ENCODE data around the gene ASTN1.

ASTN1 gene

GRCh38 chr1:177165069-177165439 lies 542 bp upstream of the ASTN1 start:
- peak in 2 of 56 donors; percentile 15 to 57 for DNase-seq

DNA sequence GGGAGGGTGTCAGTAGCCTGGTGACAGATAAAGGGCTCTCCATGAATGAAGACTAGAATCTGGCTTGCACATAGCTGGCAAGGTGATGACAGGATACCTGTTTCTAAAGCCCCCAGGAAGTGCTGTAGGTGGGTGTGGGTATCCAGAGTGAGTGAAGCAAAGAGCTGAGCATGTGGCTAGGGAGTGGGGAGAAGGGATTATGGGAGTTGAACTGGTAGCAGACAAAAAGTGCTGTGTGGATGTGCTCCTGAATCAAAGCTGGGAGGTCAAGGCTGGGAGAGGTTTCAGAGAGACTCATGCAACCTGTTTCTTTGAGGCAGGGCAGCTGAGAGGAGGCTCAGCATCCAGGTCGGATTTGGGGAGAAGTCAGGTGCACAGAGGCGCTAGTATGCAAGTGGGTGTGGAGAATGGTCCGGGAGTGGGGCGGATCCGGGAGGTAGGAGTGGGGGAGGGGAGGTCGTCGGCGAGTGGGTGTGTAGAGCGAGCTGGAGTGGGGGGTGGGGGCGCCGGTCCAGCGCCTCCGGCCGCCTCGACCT lies 600 bp downstream of the ASTN1 start:
- peak in 24 of 56 donors; percentile 17 to 71 (median 48) for DNase-seq

GRCh38 chr1:177162243-177162642 lies 2.3 kb downstream of the ASTN1 start:
- no peak for DNase-seq

DNA sequence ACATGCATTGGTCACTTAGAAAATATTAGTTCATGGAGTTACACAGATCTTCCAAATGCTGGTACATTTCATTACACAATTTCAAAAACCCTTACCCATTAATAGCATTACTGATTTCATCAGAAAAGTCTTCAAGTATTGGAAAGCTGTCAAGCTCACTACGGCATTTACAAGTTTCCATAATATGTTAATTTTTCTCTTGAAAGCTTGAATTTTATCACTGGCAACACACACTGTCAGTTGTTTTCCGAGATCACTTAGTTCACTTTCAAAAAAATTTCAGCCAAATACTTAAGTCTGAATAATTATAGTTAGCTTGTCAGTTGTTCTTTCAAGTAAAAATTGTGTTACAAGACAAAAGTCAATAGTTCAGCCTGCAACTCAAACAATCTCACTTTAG lies 18.0 kb downstream of the ASTN1 start:
- DNase-seq: no peak

DNA sequence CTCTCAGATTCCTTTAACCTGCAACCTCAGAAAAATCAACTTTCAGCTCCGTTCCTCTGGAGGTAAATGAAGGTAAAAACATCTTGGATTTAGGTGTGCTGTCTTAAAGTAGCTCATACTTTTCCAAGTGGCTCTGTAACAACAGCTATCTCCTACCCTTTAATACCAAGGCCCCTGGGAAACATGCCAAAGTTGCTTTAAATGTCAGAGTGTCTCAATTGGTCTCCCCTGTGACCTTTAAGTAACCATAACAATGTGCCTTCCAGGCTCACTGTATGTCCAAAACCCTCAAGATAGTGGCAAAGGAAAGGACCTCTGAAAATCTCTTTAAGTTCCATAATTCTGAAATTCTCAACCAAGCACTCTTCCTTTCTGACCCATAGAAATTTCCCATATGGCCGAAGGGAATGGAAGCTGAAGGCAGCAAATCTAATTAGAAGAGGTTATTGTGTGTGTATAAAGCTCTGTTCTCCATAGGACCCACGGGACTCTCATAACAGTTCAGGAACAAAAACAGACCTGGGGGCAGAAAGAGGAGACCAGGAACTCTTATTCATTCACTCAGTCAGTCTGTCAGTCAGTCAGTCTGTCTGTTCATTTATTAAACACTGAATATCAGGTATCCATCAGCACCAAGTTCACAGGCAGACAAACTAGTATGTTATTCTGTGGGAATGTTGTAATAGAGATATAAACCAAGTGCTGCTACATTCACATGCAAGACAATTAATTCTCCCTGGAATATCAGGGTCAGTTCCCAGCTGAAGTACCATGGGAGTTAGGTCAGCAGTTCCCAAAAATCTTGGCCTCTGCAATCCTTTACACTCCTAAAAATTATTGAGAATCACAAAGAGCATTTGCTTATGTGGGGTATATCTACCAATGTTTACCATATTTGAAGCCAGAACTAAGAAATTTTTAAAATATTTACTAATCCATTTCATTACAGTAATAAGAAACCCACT lies 19.1 kb downstream of the ASTN1 start:
- no peak for DNase-seq

DNA sequence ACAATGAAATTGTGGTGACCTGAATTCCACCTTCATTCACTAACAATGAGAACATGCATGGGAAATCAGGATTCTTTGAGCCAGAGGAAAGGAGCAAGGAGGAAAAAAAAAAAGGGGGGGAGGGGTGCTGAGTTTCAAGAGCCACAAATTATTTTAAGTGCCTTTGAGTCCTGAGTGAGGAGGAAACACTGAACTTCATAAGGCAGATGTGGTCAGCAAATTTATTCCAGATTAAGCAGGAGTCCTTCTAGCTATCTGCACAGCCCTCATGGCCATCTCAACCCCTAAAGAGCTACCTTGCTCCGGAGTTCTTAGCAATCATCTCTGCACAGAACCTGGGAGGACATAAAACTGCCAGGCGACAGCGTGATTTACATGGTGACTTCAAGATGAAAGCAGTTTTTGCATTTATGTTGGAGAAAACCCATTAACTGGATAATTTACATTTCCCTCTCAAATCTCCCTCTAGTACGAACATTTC lies 21.7 kb downstream of the ASTN1 start:
- no peak for DNase-seq

GRCh38 chr1:177142010-177142409 lies 22.5 kb downstream of the ASTN1 start:
- no peak for DNase-seq

DNA sequence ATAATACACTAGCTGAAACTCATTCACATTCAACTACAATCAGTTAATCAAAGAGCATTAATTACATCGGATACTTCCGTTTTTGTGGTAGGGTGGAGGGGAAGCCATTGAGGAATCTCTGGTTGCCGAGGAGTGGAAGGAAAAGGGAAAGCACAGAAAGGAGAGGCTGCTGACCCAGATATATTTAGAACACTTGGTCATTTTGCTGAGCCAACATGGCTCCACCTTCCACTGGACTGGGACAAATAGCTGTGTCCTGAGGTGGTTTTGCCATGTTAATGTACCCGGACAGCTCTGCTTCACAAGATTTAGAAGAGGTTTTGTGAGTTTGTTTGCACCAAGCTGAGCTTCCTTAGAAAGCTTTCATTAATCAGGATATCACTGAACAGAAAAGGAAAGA lies 26.2 kb downstream of the ASTN1 start:
- DNase-seq: peak in 1 of 56 donors; percentile 16

- no peak for DNase-seq
Measured at GRCh38 chr1:177137814-177138213, 26.7 kb downstream of the ASTN1 start.

DNA sequence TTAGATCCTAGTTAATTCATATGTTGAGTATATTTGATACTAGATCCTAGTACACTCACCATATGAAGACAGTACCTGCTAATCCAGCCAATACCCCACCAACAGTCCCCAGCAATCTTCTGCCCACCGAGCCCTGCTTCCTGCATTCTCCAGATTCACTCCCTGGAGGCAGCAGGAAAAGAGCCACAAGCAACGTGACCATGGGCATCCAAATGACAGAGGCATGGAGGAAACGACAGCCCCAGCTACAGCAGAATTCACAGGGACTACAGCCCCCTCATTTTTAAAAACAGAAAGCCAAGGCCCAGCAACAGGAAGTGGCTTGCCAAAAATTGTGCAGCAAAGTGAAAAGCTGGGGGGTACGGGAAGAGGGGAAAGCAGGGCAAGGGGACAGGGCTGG lies 29.3 kb downstream of the ASTN1 start:
- no peak for DNase-seq

DNA sequence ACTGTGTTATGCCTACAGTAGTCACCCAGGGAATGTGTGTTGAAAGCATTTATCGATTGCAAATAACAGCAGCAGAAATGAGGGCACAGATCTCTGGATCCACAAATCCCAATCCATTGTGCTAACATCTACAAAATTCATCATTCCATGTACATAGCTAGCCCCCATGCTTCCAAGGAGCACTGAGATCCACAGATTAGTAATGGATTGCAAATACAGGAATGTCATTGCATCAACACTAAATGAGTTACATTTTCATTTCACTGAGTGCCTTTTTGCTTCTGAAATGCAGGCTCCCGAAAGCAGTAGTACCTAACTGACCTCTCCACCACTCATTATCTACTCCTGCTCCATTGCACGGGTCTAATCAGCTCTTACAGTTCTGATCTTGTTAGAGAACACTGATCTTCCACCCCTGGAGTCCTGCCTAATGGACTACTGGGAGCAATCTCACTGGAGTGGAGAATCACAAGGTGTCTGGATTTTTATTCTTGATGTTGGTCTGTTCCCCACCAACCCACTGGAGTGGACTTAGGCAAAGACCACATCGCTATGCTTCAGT lies 30.5 kb downstream of the ASTN1 start:
- no peak for DNase-seq

GRCh38 chr1:177132141-177132540 lies 32.4 kb downstream of the ASTN1 start:
- DNase-seq: no peak

GRCh38 chr1:177131723-177132122 lies 32.8 kb downstream of the ASTN1 start:
- no peak for DNase-seq

GRCh38 chr1:177130451-177130945 lies 34.0 kb downstream of the ASTN1 start:
- DNase-seq: no peak

DNA sequence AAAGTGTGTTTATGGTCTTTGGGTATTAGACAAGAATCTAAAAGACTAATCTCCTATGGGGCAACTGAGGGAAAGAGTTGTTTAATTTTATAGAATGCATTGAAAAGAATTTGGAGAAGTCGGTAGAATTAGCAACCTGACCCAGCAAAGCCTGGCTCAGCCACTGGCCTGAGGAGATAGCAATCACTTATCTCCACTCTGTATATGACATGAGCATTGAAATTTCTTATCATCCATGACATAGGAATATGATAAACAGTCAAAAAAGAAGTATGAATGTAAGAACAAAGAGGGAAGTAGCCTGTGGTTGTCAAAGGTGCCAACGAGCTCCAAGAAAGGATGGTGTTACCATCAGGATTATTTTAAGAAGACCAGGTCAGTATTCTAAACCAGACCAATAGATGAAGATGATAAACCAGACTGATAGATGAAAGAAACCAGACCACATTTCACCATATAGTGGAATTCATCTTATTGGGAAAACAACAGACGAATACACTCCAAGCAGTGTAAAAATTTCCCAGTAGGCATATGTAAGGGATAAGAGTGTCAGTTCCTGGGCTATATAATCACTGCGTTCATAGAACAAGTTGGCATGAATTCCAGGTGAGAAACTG lies 35.7 kb downstream of the ASTN1 start:
- no peak for DNase-seq

GRCh38 chr1:177126267-177126666 lies 38.2 kb downstream of the ASTN1 start:
- no peak for DNase-seq

GRCh38 chr1:177124577-177125278 lies 39.8 kb downstream of the ASTN1 start:
- no peak for DNase-seq

GRCh38 chr1:177122461-177123251 lies 41.9 kb downstream of the ASTN1 start:
- DNase-seq: no peak

- DNase-seq: peak in 10 of 56 donors; percentile 4 to 54 (median 16)
Measured at GRCh38 chr1:177119311-177119710, 45.2 kb downstream of the ASTN1 start.

- peak in 10 of 56 donors; percentile 6 to 34 (median 18) for DNase-seq
Measured at GRCh38 chr1:177118901-177119300, 45.6 kb downstream of the ASTN1 start.

All from nucleus accumbens (tissue), 56 donors.